GM12865 (cell line): ENCODE results near the gene TMTC4.

Experiments
- DNase-seq: peaks from one replicate; pipeline ENCODE4 v3.0.0; 2010; ENCODE audit warnings: low read depth
- H3K4me3 ChIP-seq: 2 replicates; pipeline ENCODE4 v1.5.1; 2011; ENCODE audit warnings: mild to moderate bottlenecking, low read depth, low read length, control low read depth
- CTCF ChIP-seq: IDR thresholded peaks from 2 replicates; pipeline ENCODE4 v1.5.1; 2011; ENCODE audit warnings: low read length, control low read depth, low read depth, inconsistent platforms; ENCODE audit not compliant: insufficient read depth; ENCODE audit errors: missing control alignments

The TMTC4 gene

GRCh38 chr13:100667894-100668293, 6.7 kb downstream of the TMTC4 start:
- no peak for DNase-seq
- H3K4me3 ChIP-seq = no peak overlapping the region
- TF ChIP-seq CTCF = no peak

- DNase-seq = no peak
- no peak for TF ChIP-seq CTCF
- H3K4me3 ChIP-seq = no peak overlapping the region
Measured at GRCh38 chr13:100666124-100666523, 8.5 kb downstream of the TMTC4 start.

- TF ChIP-seq CTCF = no peak
- no peak overlapping the region for H3K4me3 ChIP-seq
- DNase-seq = no peak
Measured at GRCh38 chr13:100665403-100665802, 9.2 kb downstream of the TMTC4 start.

- no peak for DNase-seq
- no peak for TF ChIP-seq CTCF
- H3K4me3 ChIP-seq = no peak overlapping the region
Measured at GRCh38 chr13:100664171-100664900, 10.3 kb downstream of the TMTC4 start.

GRCh38 chr13:100662468-100663211, 12.0 kb downstream of the TMTC4 start:
- no peak overlapping the region for H3K4me3 ChIP-seq
- DNase-seq = no peak
- no peak for TF ChIP-seq CTCF

- no peak for TF ChIP-seq CTCF
- no peak overlapping the region for H3K4me3 ChIP-seq
- no peak for DNase-seq
Measured at GRCh38 chr13:100660761-100661160, 13.8 kb downstream of the TMTC4 start.
